ENCODE results near the gene GIPC2. TPM values are rescaled to one million over a fixed set of nuclear protein-coding genes. Genes with fewer than 3 reads are reported as not detected.

Gene GIPC2
- total RNA-seq, 2 donors from 2014 or later: 0.79 to 2.1 TPM

- no peaks in the 10 kb centered on the region for H3K36me3 Mint-ChIP-seq (ENCODE audit: low read depth)
- no peak for TF ChIP-seq CTCF (conservative IDR thresholded peaks at IDR 0.05)
Measured at GRCh38 chr1:78070758-78071157, 25.0 kb downstream of the GIPC2 start.

GRCh38 chr1:78071696-78072095, 25.9 kb downstream of the GIPC2 start:
- no peak overlapping the region for H3K4me3 Mint-ChIP-seq

More at GRCh38 chr1:78070758-78071157, 25.0 kb downstream of the GIPC2 start:
- H3K9me3 Mint-ChIP-seq: no peaks in the 10 kb centered on the region
- no peak overlapping the region for H3K9ac ChIP-seq (ENCODE audit: extremely low read depth, low read length, poor library complexity, severe bottlenecking)
- no peaks in the 10 kb centered on the region for H3K9me3 ChIP-seq (ENCODE audit: control insufficient read depth, low read length)
- no peak for DNase-seq
- H3K4me1 Mint-ChIP-seq: no peaks in the 10 kb centered on the region
- no peak overlapping the region for H3K4me3 Mint-ChIP-seq
- no peaks in the 10 kb centered on the region for H3K36me3 ChIP-seq (ENCODE audit: control insufficient read depth, insufficient read depth, low read length)
- no peak overlapping the region for H3K27ac ChIP-seq (ENCODE audit: low read depth, low read length)
- no peaks in the 10 kb centered on the region for H3K27me3 ChIP-seq (ENCODE audit: control insufficient read depth, insufficient read depth, low read length, poor library complexity, severe bottlenecking)
- no peak overlapping the region for H3K27ac Mint-ChIP-seq
- H3K4me1 ChIP-seq (ENCODE audit: control insufficient read depth, insufficient read depth, low read length): no peaks in the 10 kb centered on the region
- H3K4me3 ChIP-seq (ENCODE audit: low read length): no peak overlapping the region
- peaks cover 6% of the 10 kb centered on the region for H3K27me3 Mint-ChIP-seq (ENCODE audit: insufficient read depth)
- 85% methylated on average over 2 of the region's 2 CpGs; no CpG with 5 or more reads in 1 of the 2 experiments for WGBS, 2 experiments (ENCODE audit: insufficient coverage in 1 of 2, insufficient read length in 1 of 2)

GRCh38 chr1:78072216-78072615, 26.4 kb downstream of the GIPC2 start:
- Mint-ChIP-seq H3K4me1 (no peaks in the 10 kb centered on the region), H3K9me3 (no peaks in the 10 kb centered on the region), H3K27ac (no peak overlapping the region), H3K4me3 (no peak overlapping the region), H3K27me3 (ENCODE audit: insufficient read depth) (peaks cover 4% of the 10 kb centered on the region), H3K36me3 (ENCODE audit: low read depth) (no peaks in the 10 kb centered on the region)
- no peak for DNase-seq
- 100% methylated on average over 1 of the region's 1 CpG; no CpG with 5 or more reads in 1 of the 2 experiments for WGBS, 2 experiments (ENCODE audit: insufficient coverage in 1 of 2, insufficient read length in 1 of 2)
- Histone ChIP-seq H3K27ac (ENCODE audit: low read depth, low read length) (no peak overlapping the region), H3K36me3 (ENCODE audit: control insufficient read depth, insufficient read depth, low read length) (no peaks in the 10 kb centered on the region), H3K4me1 (ENCODE audit: control insufficient read depth, insufficient read depth, low read length) (no peaks in the 10 kb centered on the region), H3K27me3 (ENCODE audit: control insufficient read depth, insufficient read depth, low read length, poor library complexity, severe bottlenecking) (no peaks in the 10 kb centered on the region), H3K4me3 (ENCODE audit: low read length) (no peak overlapping the region), H3K9me3 (ENCODE audit: control insufficient read depth, low read length) (no peaks in the 10 kb centered on the region), H3K9ac (ENCODE audit: extremely low read depth, low read length, poor library complexity, severe bottlenecking) (no peak overlapping the region)
- no peak for TF ChIP-seq CTCF (conservative IDR thresholded peaks at IDR 0.05)

More at GRCh38 chr1:78071696-78072095, 25.9 kb downstream of the GIPC2 start:
- Mint-ChIP-seq H3K27ac (no peak overlapping the region), H3K4me1 (no peaks in the 10 kb centered on the region), H3K36me3 (ENCODE audit: low read depth) (no peaks in the 10 kb centered on the region), H3K9me3 (no peaks in the 10 kb centered on the region), H3K27me3 (ENCODE audit: insufficient read depth) (peaks cover 5% of the 10 kb centered on the region)
- WGBS, 2 experiments (ENCODE audit: insufficient coverage in 1 of 2, insufficient read length in 1 of 2): 76 to 98% methylated on average over 4 to 5 of the region's 5 CpGs
- no peak for DNase-seq
- no peaks in the 10 kb centered on the region for H3K36me3 ChIP-seq (ENCODE audit: control insufficient read depth, insufficient read depth, low read length)
- H3K9ac ChIP-seq (ENCODE audit: extremely low read depth, low read length, poor library complexity, severe bottlenecking): no peak overlapping the region
- no peaks in the 10 kb centered on the region for H3K27me3 ChIP-seq (ENCODE audit: control insufficient read depth, insufficient read depth, low read length, poor library complexity, severe bottlenecking)
- no peak for TF ChIP-seq CTCF (conservative IDR thresholded peaks at IDR 0.05)
- H3K27ac ChIP-seq (ENCODE audit: low read depth, low read length): no peak overlapping the region
- no peak overlapping the region for H3K4me3 ChIP-seq (ENCODE audit: low read length)
- no peaks in the 10 kb centered on the region for H3K4me1 ChIP-seq (ENCODE audit: control insufficient read depth, insufficient read depth, low read length)
- no peaks in the 10 kb centered on the region for H3K9me3 ChIP-seq (ENCODE audit: control insufficient read depth, low read length)

All from endodermal cell (in vitro differentiated cells).